ENCODE measurements around the gene ACKR2. TPM values are rescaled to one million over a fixed set of nuclear protein-coding genes. Genes with fewer than 3 reads are reported as not detected.

The ACKR2 gene
- total and polyA plus RNA-seq, 5 donors, result 1.2 to 2.4 (median 1.5) TPM

GRCh38 chr3:42867138-42867537 lies 57.9 kb downstream of the ACKR2 start:
- WGBS, result 86% methylated on average over 7 of the region's 7 CpGs

GRCh38 chr3:42868841-42869240 lies 59.6 kb downstream of the ACKR2 start:
- intact Hi-C loops (cut with DNase I), result no loop called here
- Histone ChIP-seq H3K27ac (ENCODE audit: low read length) (no peak overlapping the region), H3K4me1 (ENCODE audit: control insufficient read depth, insufficient read depth, low read length) (peaks cover 13% of the 10 kb centered on the region), H3K9me3 (ENCODE audit: control insufficient read depth, low read length) (no peaks in the 10 kb centered on the region), H3K4me3 (ENCODE audit: low read length) (no peak overlapping the region), H3K27me3 (ENCODE audit: control insufficient read depth, insufficient read depth) (no peaks in the 10 kb centered on the region)
- no peak for DNase-seq
- ATAC-seq, result no peak
- 82% methylated on average over 5 of the region's 5 CpGs for WGBS

More at GRCh38 chr3:42867138-42867537, 57.9 kb downstream of the ACKR2 start:
- ATAC-seq (no peak), DNase-seq (no peak)
- no peak overlapping the region for H3K27ac ChIP-seq (ENCODE audit: low read length)
- H3K4me3 ChIP-seq (ENCODE audit: low read length), result no peak overlapping the region
- no peaks in the 10 kb centered on the region for H3K9me3 ChIP-seq (ENCODE audit: control insufficient read depth, low read length)
- intact Hi-C loops (cut with DNase I), result no loop called here
- no peaks in the 10 kb centered on the region for H3K27me3 ChIP-seq (ENCODE audit: control insufficient read depth, insufficient read depth)
- peaks cover 9% of the 10 kb centered on the region for H3K4me1 ChIP-seq (ENCODE audit: control insufficient read depth, insufficient read depth, low read length)

- peak; percentile 50 to 59 for ATAC-seq
- Histone ChIP-seq H3K27ac (ENCODE audit: low read length) (peak overlapping the region; percentile 1), H3K4me1 (ENCODE audit: control insufficient read depth, insufficient read depth, low read length) (peaks cover 13% of the 10 kb centered on the region), H3K9me3 (ENCODE audit: control insufficient read depth, low read length) (no peaks in the 10 kb centered on the region), H3K27me3 (ENCODE audit: control insufficient read depth, insufficient read depth) (no peaks in the 10 kb centered on the region), H3K4me3 (ENCODE audit: low read length) (no peak overlapping the region)
- 17% methylated on average over 5 of the region's 5 CpGs for WGBS
- DNase-seq, result peak; percentile 48 to 86 (median 80)
- intact Hi-C loops (cut with DNase I), result no loop called here
These were observed 62.4 kb downstream of the ACKR2 start for GRCh38 chr3:42871592-42872196.

- 68% methylated on average over 1 of the region's 1 CpG for WGBS
- no peak overlapping the region for H3K27ac ChIP-seq (ENCODE audit: low read length)
- ATAC-seq (peak; percentile 22 to 50), DNase-seq (peak in 1 of 3 donors; percentile 24)
- H3K27me3 ChIP-seq (ENCODE audit: control insufficient read depth, insufficient read depth), result no peaks in the 10 kb centered on the region
- no peaks in the 10 kb centered on the region for H3K9me3 ChIP-seq (ENCODE audit: control insufficient read depth, low read length)
- intact Hi-C loops (cut with DNase I), result no loop called here
- peaks cover 13% of the 10 kb centered on the region for H3K4me1 ChIP-seq (ENCODE audit: control insufficient read depth, insufficient read depth, low read length)
- no peak overlapping the region for H3K4me3 ChIP-seq (ENCODE audit: low read length)
These were observed 63.5 kb downstream of the ACKR2 start for GRCh38 chr3:42872718-42873117.

DNA sequence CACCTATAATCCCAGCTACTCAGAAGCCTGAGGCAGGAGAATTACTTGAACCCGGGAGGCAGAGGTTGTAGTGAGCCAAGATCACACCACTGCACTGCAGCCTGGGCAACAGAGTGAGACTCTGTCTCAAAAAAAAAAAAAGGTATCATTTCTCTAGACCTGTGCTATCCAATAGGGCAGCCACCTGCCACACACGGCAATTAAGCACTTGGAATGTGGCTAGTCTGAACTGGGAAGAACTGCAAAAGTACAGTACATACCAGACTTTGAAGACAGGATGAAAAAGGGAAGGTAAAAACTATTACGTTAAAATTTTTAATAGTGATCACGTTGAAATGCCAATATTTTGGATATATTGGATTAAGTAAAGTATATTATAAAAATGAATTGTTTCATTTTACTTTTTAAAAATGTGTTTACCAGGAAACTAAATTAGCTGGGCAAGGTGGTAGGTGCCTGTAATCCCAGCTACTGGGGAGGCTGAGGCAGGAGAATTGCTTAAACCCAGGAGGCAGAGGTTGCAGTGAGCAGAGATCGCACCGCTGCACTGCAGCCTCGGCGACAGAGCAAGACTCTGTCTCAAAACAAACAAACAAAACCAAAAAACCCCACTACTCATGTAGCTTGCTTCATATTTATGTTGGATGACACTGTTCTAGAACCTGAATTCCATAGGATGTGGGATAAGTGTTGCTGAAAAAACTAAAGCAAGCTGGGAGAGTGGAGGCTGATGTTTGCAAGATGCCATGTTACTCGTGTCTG lies 64.2 kb downstream of the ACKR2 start:
- intact Hi-C loops (cut with DNase I), result no loop called here

GRCh38 chr3:42874749-42875148 lies 65.5 kb downstream of the ACKR2 start:
- no peak overlapping the region for H3K4me3 ChIP-seq (ENCODE audit: low read length)
- intact Hi-C loops (cut with DNase I), result loop anchor here in 1 of 4 donors (5.0 kb wide), 1 partner anchor 32 kb away; no protein-coding TSS in a partner anchor
- no peak overlapping the region for H3K27ac ChIP-seq (ENCODE audit: low read length)
- no peak for ATAC-seq
- no peaks in the 10 kb centered on the region for H3K9me3 ChIP-seq (ENCODE audit: control insufficient read depth, low read length)
- DNase-seq, result no peak
- no peaks in the 10 kb centered on the region for H3K27me3 ChIP-seq (ENCODE audit: control insufficient read depth, insufficient read depth)
- 94% methylated on average over 10 of the region's 10 CpGs for WGBS
- H3K4me1 ChIP-seq (ENCODE audit: control insufficient read depth, insufficient read depth, low read length), result peaks cover 13% of the 10 kb centered on the region

More for the DNA sequence above, 64.2 kb downstream of the ACKR2 start:
- Histone ChIP-seq H3K9me3 (ENCODE audit: control insufficient read depth, low read length) (no peaks in the 10 kb centered on the region), H3K4me1 (ENCODE audit: control insufficient read depth, insufficient read depth, low read length) (peaks cover 13% of the 10 kb centered on the region), H3K4me3 (ENCODE audit: low read length) (no peak overlapping the region), H3K27me3 (ENCODE audit: control insufficient read depth, insufficient read depth) (no peaks in the 10 kb centered on the region), H3K27ac (ENCODE audit: low read length) (no peak overlapping the region)
- DNase-seq (no peak), ATAC-seq (no peak)
- WGBS, result 82% methylated on average over 9 of the region's 9 CpGs

GRCh38 chr3:42875325-42876151 lies 66.3 kb downstream of the ACKR2 start, which contains the start of gene CYP8B1:
CYP8B1 (minus strand) TSS chr3:42875879; CDS start chr3:42875816, 63 bp downstream.
- intact Hi-C loops (cut with DNase I), result loop anchor here in 1 of 4 donors (5.0 kb wide), 1 partner anchor 33 kb away; no protein-coding TSS in a partner anchor
- no peak within 1 kb of the TSS for H3K27ac ChIP-seq (ENCODE audit: low read length)
- ATAC-seq (no peak), DNase-seq (no peak)
- no peak within 1 kb of the TSS for H3K4me3 ChIP-seq (ENCODE audit: low read length)
- H3K9me3 ChIP-seq (ENCODE audit: control insufficient read depth, low read length), result no peaks in the 10 kb centered on the region
- no peaks in the 10 kb centered on the region for H3K27me3 ChIP-seq (ENCODE audit: control insufficient read depth, insufficient read depth)
- 91% methylated on average over 13 of the region's 13 CpGs for WGBS
- H3K4me1 ChIP-seq (ENCODE audit: control insufficient read depth, insufficient read depth, low read length), result peaks cover 13% of the 10 kb centered on the region

DNA sequence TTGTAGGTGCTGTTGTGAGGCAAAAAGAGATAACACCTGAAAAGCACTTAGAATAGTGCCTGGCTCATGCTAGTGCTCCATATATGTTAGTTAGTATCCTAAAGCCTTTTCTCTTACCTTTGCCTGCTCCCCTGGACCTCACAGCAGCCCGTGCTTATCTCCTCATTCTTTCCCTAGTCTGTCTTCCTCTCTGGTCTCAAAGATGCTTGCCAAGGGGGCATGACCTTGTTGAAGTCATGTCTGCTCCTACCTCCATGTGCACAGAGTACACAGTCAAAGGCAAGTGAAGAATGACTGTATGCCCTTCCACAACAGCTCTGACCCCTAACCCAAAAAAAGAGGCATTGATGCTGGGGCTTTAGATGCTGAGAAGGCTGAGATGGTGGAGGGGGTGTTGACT lies 67.2 kb downstream of the ACKR2 start:
- intact Hi-C loops (cut with DNase I), result loop anchor here in 1 of 4 donors (5.0 kb wide), 1 partner anchor 34 kb away; no protein-coding TSS in a partner anchor
- 41% methylated on average over 1 of the region's 1 CpG for WGBS

GRCh38 chr3:42876940-42877720 lies 67.9 kb downstream of the ACKR2 start:
- no peaks in the 10 kb centered on the region for H3K9me3 ChIP-seq (ENCODE audit: control insufficient read depth, low read length)
- WGBS, result 77% methylated on average over 7 of the region's 7 CpGs
- intact Hi-C loops (cut with DNase I), result loop anchor here in 1 of 4 donors (5.0 kb wide), 1 partner anchor 35 kb away; no protein-coding TSS in a partner anchor
- ATAC-seq, result no peak
- no peaks in the 10 kb centered on the region for H3K27me3 ChIP-seq (ENCODE audit: control insufficient read depth, insufficient read depth)
- peaks cover 4% of the 10 kb centered on the region for H3K4me1 ChIP-seq (ENCODE audit: control insufficient read depth, insufficient read depth, low read length)
- H3K27ac ChIP-seq (ENCODE audit: low read length), result no peak overlapping the region
- no peak for DNase-seq
- no peak overlapping the region for H3K4me3 ChIP-seq (ENCODE audit: low read length)

More for the DNA sequence above, 67.2 kb downstream of the ACKR2 start:
- H3K27ac ChIP-seq (ENCODE audit: low read length), result no peak overlapping the region
- H3K9me3 ChIP-seq (ENCODE audit: control insufficient read depth, low read length), result no peaks in the 10 kb centered on the region
- H3K27me3 ChIP-seq (ENCODE audit: control insufficient read depth, insufficient read depth), result no peaks in the 10 kb centered on the region
- H3K4me3 ChIP-seq (ENCODE audit: low read length), result no peak overlapping the region
- no peak for DNase-seq
- H3K4me1 ChIP-seq (ENCODE audit: control insufficient read depth, insufficient read depth, low read length), result peaks cover 10% of the 10 kb centered on the region
- no peak for ATAC-seq

DNA sequence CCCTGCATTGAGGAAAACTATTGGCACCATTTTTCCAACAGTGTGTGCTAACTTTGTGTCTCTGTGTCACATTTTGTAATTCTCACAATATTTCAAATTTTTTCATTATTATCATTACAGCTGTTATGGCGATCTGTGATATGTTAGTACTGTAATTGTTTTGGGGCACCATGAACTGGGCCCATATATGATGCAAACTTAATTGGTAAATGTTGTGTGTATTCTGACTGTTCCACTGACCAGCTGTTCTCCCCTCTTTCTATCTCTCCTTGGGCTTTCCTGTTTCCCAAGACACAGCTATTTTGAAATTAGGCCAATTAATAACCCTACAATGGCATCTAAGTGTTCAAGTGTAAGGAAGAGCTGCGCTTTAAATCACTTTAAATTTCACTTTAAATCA lies 68.6 kb downstream of the ACKR2 start:
- intact Hi-C loops (cut with DNase I), result loop anchor here in 1 of 4 donors (5.0 kb wide), 1 partner anchor 36 kb away; no protein-coding TSS in a partner anchor
- ATAC-seq (no peak), DNase-seq (no peak)
- 69% methylated on average over 2 of the region's 2 CpGs for WGBS
- H3K4me3 ChIP-seq (ENCODE audit: low read length), result no peak overlapping the region
- H3K9me3 ChIP-seq (ENCODE audit: control insufficient read depth, low read length), result no peaks in the 10 kb centered on the region
- H3K27ac ChIP-seq (ENCODE audit: low read length), result no peak overlapping the region
- no peaks in the 10 kb centered on the region for H3K4me1 ChIP-seq (ENCODE audit: control insufficient read depth, insufficient read depth, low read length)
- H3K27me3 ChIP-seq (ENCODE audit: control insufficient read depth, insufficient read depth), result no peaks in the 10 kb centered on the region

Measured in right cardiac atrium (tissue), 5 donors.